Measurements from ENCODE around the gene PIGM. TPM values are rescaled to one million over a fixed set of nuclear protein-coding genes. Genes with fewer than 3 reads are reported as not detected.

Gene PIGM
- total RNA-seq, 4 donors from 2014 or later: 3.7 to 5.4 (median 4.4) TPM

- H3K27ac ChIP-seq: no peak overlapping the region
- no peaks in the 10 kb centered on the region for H3K9me3 ChIP-seq
- no peak for ATAC-seq
- no peak for TF ChIP-seq EP300 (IDR thresholded peaks at IDR 0.05)
- TF ChIP-seq POLR2AphosphoS5 (IDR thresholded peaks at IDR 0.05): no peak
- TF ChIP-seq CTCF (IDR thresholded peaks at IDR 0.05): no peak
- TF ChIP-seq POLR2A (IDR thresholded peaks at IDR 0.05): no peak
- H3K36me3 ChIP-seq: no peaks in the 10 kb centered on the region
- H3K4me1 ChIP-seq: peaks cover 0 to 18% (median 7%) of the 10 kb centered on the region in 3 donors
- peak overlapping the region in 1 of 2 donors; percentile 5 for H3K4me3 ChIP-seq
- WGBS, 2 donors (ENCODE audit: low coverage in 1 of 2): 58 to 71% methylated on average over 7 of the region's 9 CpGs
- H3K27me3 ChIP-seq: peaks cover 5% of the 10 kb centered on the region
These were observed 15.6 kb upstream of the PIGM start for GRCh38 chr1:160047111-160047991.

- no peak for TF ChIP-seq EP300 (IDR thresholded peaks at IDR 0.05)
- peak; percentile 26 for TF ChIP-seq POLR2AphosphoS5 (IDR thresholded peaks at IDR 0.05)
- peak; percentile 52 to 74 (median 58) for TF ChIP-seq CTCF (IDR thresholded peaks at IDR 0.05)
- no peak for TF ChIP-seq POLR2A (IDR thresholded peaks at IDR 0.05)
- ATAC-seq: peak; percentile 86
- H3K27me3 ChIP-seq: peaks cover 5% of the 10 kb centered on the region
- peaks cover 0 to 18% (median 7%) of the 10 kb centered on the region in 3 donors for H3K4me1 ChIP-seq
- H3K27ac ChIP-seq: no peak overlapping the region
- no peaks in the 10 kb centered on the region for H3K9me3 ChIP-seq
- H3K4me3 ChIP-seq: peak overlapping the region in 1 of 2 donors; percentile 5
- no peaks in the 10 kb centered on the region for H3K36me3 ChIP-seq
- WGBS, 2 donors (ENCODE audit: low coverage in 1 of 2): 1 to 5% methylated on average over 4 to 11 of the region's 11 CpGs
These were observed 14.8 kb upstream of the PIGM start for GRCh38 chr1:160046494-160047110.

GRCh38 chr1:160045653-160046052 is 13.9 kb upstream of the PIGM start:
- Histone ChIP-seq H3K4me3 (no peak overlapping the region), H3K36me3 (no peaks in the 10 kb centered on the region), H3K4me1 (peaks cover 0 to 18% (median 7%) of the 10 kb centered on the region in 3 donors), H3K27ac (no peak overlapping the region), H3K27me3 (peaks cover 3% of the 10 kb centered on the region), H3K9me3 (no peaks in the 10 kb centered on the region)
- no peak for ATAC-seq
- 45 to 64% methylated on average over 2 of the region's 2 CpGs for WGBS, 2 donors (ENCODE audit: low coverage in 1 of 2)
- TF ChIP-seq POLR2AphosphoS5 (IDR thresholded peaks at IDR 0.05): no peak
- no peak for TF ChIP-seq CTCF (IDR thresholded peaks at IDR 0.05)
- no peak for TF ChIP-seq EP300 (IDR thresholded peaks at IDR 0.05)
- TF ChIP-seq POLR2A (IDR thresholded peaks at IDR 0.05): no peak

- Histone ChIP-seq H3K4me3 (no peak overlapping the region), H3K36me3 (no peaks in the 10 kb centered on the region), H3K27me3 (no peaks in the 10 kb centered on the region), H3K27ac (no peak overlapping the region), H3K9me3 (no peaks in the 10 kb centered on the region), H3K4me1 (peaks cover 0 to 18% (median 7%) of the 10 kb centered on the region in 3 donors)
- TF ChIP-seq POLR2AphosphoS5 (IDR thresholded peaks at IDR 0.05) (no peak), CTCF (IDR thresholded peaks at IDR 0.05) (no peak), POLR2A (IDR thresholded peaks at IDR 0.05) (no peak), EP300 (IDR thresholded peaks at IDR 0.05) (no peak)
- no peak for ATAC-seq
These were observed 11.8 kb upstream of the PIGM start for GRCh38 chr1:160043543-160043942.
